ENCODE data around the gene FAF1.
"Not testable (repeated sequence)": the region's sequence is repeated elsewhere in the genome, so short reads cannot be mapped to it uniquely, and the experiment has no call there.

Gene FAF1

DNA sequence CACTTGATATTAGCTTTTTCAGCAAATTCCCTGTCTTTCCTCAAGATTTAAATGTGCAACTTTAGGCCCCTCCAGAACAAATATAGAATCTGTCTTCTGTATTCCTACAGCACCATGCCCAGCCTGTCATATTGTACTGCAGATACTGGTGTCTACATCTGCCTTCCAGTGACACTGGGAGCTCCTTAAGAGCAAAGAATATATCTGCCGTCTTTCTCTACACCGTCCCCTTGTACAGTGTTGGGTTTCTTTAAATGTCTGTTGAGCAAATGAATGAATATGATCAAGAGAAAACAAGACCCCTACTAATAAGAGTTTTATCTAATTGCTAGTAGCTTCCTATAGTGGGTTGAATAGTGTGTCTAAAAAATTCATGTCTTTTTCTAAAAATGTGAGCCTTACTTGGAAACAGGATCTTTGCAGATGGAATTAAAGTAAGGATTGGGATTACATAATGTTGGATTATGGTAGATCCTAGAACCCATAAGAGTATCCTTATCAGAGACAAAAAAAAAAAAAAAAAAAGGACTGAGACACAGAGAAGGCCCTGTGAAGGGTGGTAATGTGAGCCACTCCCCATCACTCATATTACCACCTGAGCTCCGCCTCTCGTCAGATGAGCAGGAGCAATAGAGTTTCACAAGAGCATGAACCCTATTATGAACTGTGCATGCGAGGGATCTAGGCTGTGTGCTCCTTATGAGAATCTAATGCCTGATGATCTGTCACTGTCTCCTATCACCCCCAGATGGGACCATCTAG is 128.6 kb downstream of the FAF1 start:
- no peaks in the 10 kb centered on the region for H3K4me1 ChIP-seq (ENCODE audit: control insufficient read depth, insufficient read depth, low read length)
- H3K36me3 ChIP-seq (ENCODE audit: insufficient read depth, low read length), result no peaks in the 10 kb centered on the region
- no peaks in the 10 kb centered on the region for H3K27me3 ChIP-seq (ENCODE audit: control insufficient read depth, insufficient read depth, low read length)

DNA sequence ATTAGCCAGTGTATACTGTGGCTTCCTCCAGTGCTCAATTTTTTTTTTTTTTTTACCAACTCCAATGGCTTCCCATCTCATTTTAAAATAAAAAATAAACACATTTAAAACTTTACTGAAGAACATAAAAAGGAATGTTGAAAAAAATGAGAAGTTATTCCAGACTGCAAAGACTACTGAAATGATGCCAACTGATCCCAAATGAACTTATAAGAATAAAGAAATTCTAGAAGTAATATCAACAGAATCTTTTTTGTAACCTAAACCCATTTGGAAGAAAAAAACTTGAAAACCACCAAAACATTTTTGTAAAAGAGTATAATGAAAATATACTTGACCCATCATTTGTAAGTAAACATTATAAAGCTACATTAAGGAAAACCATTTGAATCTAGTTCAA is 129.4 kb downstream of the FAF1 start:
- Histone ChIP-seq H3K9me3 (replicated peaks; ENCODE audit: low read length) (no peaks in the 10 kb centered on the region), H3K27me3 (ENCODE audit: control insufficient read depth, insufficient read depth, low read length) (no peaks in the 10 kb centered on the region), H3K4me3 (ENCODE audit: low read length) (no peak overlapping the region)

More for the DNA sequence above, 128.6 kb downstream of the FAF1 start:
- Histone ChIP-seq H3K9ac (ENCODE audit: low read depth, low read length) (no peak overlapping the region), H3K4me3 (ENCODE audit: low read length) (no peak overlapping the region), H3K9me3 (replicated peaks; ENCODE audit: low read length) (no peaks in the 10 kb centered on the region), H3K4me2 (ENCODE audit: low read length) (no peak overlapping the region)

DNA sequence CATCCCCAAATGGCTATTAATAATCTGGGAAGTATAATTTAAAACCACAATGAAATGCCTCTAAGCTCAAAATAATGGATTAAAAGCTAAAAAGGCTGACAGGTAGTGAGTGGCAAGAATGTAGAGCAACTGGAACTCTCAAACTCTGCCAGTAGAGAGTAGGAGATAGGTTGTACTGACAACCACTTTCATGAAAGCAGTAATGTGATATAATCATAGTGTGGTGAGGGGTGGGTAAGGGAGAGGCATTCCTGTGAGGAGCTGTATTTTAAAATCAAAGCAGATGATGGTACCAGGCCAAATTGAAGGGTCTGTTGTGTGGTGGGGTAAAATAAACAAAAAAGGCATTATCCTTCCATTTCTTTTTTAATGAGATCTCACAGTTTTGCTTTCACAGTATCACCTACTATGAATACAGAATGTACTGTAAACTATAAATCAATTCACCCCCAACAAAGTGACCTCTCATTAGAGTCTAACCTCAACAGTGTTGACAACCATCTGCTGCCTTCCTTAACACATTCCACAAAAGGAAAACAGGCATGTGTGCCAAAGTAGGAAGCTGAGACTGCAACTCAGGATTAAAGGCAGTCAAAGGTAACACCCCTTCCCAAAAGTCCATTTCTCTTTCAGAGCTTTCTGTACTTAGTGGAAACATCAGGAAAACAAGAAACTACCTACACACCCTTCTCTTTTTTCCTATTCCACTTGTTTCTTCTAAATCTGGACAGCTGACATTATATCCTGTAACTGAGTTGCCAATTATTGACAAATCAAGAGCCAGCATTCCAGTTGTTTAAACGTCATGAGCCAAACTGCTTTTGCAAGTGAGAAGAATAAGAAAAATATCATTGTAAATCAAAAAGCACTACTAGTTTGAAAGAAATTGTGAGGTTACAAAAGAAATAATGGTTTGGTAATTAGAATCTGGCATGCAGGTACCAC is 130.8 kb downstream of the FAF1 start:
- H3K36me3 ChIP-seq (ENCODE audit: insufficient read depth, low read length), result no peaks in the 10 kb centered on the region
- H3K4me3 ChIP-seq (ENCODE audit: low read length), result no peak overlapping the region
- H3K4me2 ChIP-seq (ENCODE audit: low read length), result no peak overlapping the region
- H3K27me3 ChIP-seq (ENCODE audit: control insufficient read depth, insufficient read depth, low read length), result no peaks in the 10 kb centered on the region
- H3K9ac ChIP-seq (ENCODE audit: low read depth, low read length), result no peak overlapping the region
- no peaks in the 10 kb centered on the region for H3K4me1 ChIP-seq (ENCODE audit: control insufficient read depth, insufficient read depth, low read length)
- no peaks in the 10 kb centered on the region for H3K9me3 ChIP-seq (replicated peaks; ENCODE audit: low read length)

More for the DNA sequence above, 129.4 kb downstream of the FAF1 start:
- Histone ChIP-seq H3K9ac (ENCODE audit: low read depth, low read length) (no peak overlapping the region), H3K4me2 (ENCODE audit: low read length) (no peak overlapping the region), H3K36me3 (ENCODE audit: insufficient read depth, low read length) (no peaks in the 10 kb centered on the region), H3K4me1 (ENCODE audit: control insufficient read depth, insufficient read depth, low read length) (no peaks in the 10 kb centered on the region)

DNA sequence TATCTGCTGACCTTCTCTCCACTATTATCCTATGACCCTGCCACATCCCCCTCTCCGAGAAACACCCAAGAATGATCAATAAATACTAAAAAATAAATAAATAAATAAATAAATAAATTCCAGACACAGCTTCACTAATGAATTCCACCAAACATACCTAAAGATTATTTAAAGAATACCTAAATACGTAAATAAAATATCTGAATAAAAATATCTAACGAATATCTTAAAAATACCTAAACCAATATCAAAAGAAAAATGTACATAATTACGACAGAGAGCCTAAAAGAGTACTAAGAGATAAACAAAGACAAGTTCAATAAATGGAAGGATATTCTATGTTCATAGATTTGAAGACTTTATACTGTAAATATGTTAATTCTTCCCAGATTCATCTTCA is 132.5 kb downstream of the FAF1 start:
- H3K4me2 ChIP-seq (ENCODE audit: low read length), result no peak overlapping the region
- H3K4me1 ChIP-seq (ENCODE audit: control insufficient read depth, insufficient read depth, low read length), result no peaks in the 10 kb centered on the region
- no peak overlapping the region for H3K4me3 ChIP-seq (ENCODE audit: low read length)
- no peaks in the 10 kb centered on the region for H3K36me3 ChIP-seq (ENCODE audit: insufficient read depth, low read length)
- no peaks in the 10 kb centered on the region for H3K9me3 ChIP-seq (replicated peaks; ENCODE audit: low read length)
- H3K27me3 ChIP-seq (ENCODE audit: control insufficient read depth, insufficient read depth, low read length), result no peaks in the 10 kb centered on the region
- H3K9ac ChIP-seq (ENCODE audit: low read depth, low read length), result no peak overlapping the region

DNA sequence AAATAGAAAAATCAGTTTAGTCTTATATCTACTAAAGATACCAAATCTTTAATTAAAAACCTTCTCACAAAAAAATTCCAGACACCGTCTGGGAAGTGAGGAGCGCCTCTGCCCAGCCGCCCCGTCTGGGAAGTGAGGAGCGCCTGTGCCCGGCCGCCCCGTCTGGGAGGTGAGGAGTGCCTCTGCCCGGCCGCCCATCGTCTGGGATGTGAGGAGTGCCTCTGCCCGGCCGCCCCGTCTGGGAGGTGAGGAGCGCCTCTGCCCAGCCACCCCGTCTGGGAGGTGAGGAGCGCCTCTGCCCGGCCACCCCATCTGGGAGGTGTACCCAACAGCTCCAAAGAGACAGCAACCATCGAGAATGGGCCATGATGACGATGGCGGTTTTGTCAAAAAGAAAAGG is 133.3 kb downstream of the FAF1 start:
- not testable (repeated sequence) for H3K4me2 ChIP-seq (ENCODE audit: low read length); H3K27me3 ChIP-seq (ENCODE audit: control insufficient read depth, insufficient read depth, low read length); H3K9ac ChIP-seq (ENCODE audit: low read depth, low read length); H3K4me3 ChIP-seq (ENCODE audit: low read length); H3K9me3 ChIP-seq (replicated peaks; ENCODE audit: low read length); H3K36me3 ChIP-seq (ENCODE audit: insufficient read depth, low read length); H3K4me1 ChIP-seq (ENCODE audit: control insufficient read depth, insufficient read depth, low read length)

DNA sequence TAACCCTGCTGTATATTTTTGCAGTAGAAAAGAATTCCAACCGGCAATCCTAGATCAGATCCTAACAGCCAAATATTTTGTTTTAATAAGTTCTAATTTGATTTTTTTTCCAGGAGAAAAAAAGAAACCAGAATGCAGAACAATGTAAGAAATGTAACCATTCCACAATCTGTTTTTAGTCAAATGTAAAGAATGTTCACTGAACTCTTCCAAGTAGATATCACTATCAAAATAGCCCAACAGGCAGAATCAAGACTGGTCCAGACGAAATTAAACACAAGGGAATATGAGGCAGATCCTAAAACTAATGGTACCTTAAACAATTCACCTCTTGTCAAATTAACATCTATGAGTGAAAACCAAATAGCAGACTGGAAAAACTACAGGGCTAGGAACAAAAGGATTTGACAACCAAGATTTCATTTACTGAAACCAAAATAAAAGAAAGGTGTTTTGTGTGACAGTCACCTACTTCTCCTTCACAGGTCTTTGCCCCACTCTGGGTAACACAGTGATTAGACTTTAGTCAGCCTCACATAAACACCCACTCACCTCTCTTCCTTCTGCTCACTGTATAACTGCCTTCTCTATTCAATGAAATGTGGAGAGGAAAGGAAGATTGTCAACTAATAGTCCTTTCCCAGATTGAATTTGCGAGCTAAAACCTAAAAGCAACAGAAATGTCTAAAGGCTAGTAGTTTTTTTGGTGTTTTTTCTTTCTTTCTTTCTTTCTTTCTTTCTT is 137.9 kb downstream of the FAF1 start:
- H3K4me3 ChIP-seq (ENCODE audit: low read length), result no peak overlapping the region
- no peaks in the 10 kb centered on the region for H3K9me3 ChIP-seq (replicated peaks; ENCODE audit: low read length)
- no peak overlapping the region for H3K9ac ChIP-seq (ENCODE audit: low read depth, low read length)
- H3K4me1 ChIP-seq (ENCODE audit: control insufficient read depth, insufficient read depth, low read length), result no peaks in the 10 kb centered on the region
- no peak overlapping the region for H3K4me2 ChIP-seq (ENCODE audit: low read length)
- no peaks in the 10 kb centered on the region for H3K27me3 ChIP-seq (ENCODE audit: control insufficient read depth, insufficient read depth, low read length)
- no peaks in the 10 kb centered on the region for H3K36me3 ChIP-seq (ENCODE audit: insufficient read depth, low read length)

DNA sequence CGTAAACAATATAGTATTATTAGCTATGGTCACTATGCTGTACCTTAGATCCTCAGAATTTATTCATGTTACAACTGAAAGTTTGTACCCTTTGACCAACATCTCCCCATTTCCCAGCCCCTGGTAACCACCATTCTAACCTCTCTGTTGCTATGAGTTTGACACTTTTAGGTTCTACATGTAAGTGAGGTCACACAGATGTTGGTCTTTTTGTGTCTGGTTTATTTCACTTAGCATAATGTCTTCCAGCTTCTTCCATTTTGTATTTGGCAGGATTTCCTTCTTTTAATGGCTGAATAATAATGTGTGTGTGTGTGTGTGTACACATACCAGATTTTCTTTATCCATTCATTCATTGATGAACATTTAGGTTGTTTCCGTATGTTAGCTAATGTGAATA is 139.5 kb downstream of the FAF1 start:
- Histone ChIP-seq H3K4me1 (ENCODE audit: control insufficient read depth, insufficient read depth, low read length) (no peaks in the 10 kb centered on the region), H3K4me3 (ENCODE audit: low read length) (no peak overlapping the region), H3K9ac (ENCODE audit: low read depth, low read length) (no peak overlapping the region), H3K4me2 (ENCODE audit: low read length) (no peak overlapping the region), H3K27me3 (ENCODE audit: control insufficient read depth, insufficient read depth, low read length) (no peaks in the 10 kb centered on the region), H3K9me3 (replicated peaks; ENCODE audit: low read length) (no peaks in the 10 kb centered on the region), H3K36me3 (ENCODE audit: insufficient read depth, low read length) (no peaks in the 10 kb centered on the region)

DNA sequence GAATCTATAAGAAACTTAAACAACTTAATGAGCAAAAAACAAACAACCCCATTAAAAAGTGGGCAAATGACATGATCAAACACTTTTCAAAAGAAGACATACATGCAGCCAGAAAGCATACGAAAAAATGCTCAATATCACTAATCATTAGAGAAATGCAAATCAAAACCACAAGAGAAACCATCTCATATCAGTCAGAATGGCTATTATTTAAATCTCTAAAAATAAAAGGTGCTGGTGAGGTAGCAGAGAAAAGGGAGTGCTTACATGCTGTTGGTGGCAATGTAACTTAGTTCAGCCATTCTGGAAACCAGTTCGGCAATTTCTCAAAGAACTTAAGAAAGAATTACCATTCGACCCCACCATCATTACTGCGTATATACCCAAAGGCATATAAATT is 147.7 kb downstream of the FAF1 start:
- Histone ChIP-seq H3K27me3 (ENCODE audit: control insufficient read depth, insufficient read depth, low read length) (no peaks in the 10 kb centered on the region), H3K9me3 (replicated peaks; ENCODE audit: low read length) (no peaks in the 10 kb centered on the region), H3K9ac (ENCODE audit: low read depth, low read length) (no peak overlapping the region), H3K4me2 (ENCODE audit: low read length) (no peak overlapping the region), H3K4me1 (ENCODE audit: control insufficient read depth, insufficient read depth, low read length) (no peaks in the 10 kb centered on the region), H3K36me3 (ENCODE audit: insufficient read depth, low read length) (no peaks in the 10 kb centered on the region), H3K4me3 (ENCODE audit: low read length) (no peak overlapping the region)

DNA sequence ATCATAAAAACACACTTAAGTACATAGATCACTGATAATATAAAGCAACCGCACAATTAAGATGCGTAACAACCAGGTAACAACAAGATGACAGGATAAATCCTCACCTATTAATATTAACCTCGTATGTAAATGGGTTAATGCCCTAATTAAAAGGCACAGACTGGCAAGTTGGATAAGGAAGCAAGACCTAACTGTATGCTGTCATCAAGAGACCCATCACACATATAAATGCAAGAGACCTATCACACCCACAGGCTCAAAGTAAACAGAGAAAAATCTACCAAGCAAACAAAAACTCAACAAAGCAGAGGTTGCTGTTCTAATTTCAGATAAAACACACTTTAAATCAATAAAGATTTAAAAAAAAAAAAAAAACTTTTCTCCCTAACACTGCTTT is 151.8 kb downstream of the FAF1 start:
- Histone ChIP-seq H3K9ac (ENCODE audit: low read depth, low read length) (no peak overlapping the region), H3K9me3 (replicated peaks; ENCODE audit: low read length) (no peaks in the 10 kb centered on the region)

DNA sequence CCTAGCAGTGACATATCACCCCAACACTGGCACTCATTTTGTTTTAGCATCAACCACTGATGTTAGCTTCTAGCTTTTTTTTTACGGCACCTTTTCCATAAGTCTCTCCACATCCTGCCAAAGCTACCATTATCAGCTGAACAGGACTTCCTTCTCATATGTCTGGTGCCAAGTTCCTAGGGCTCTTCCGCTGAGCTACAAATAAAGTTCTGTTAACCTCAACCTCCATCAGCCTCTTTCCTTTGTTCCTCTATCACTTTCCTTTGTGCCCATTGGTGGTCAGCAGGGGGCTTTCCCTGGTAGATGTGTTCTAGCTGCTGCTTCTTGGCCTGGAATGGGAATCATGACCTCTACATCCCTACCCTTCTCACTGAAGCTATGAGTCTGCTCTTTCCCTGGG is 163.8 kb downstream of the FAF1 start:
- Histone ChIP-seq H3K4me2 (ENCODE audit: low read length) (no peak overlapping the region), H3K4me1 (ENCODE audit: control insufficient read depth, insufficient read depth, low read length) (no peaks in the 10 kb centered on the region), H3K27me3 (ENCODE audit: control insufficient read depth, insufficient read depth, low read length) (no peaks in the 10 kb centered on the region), H3K4me3 (ENCODE audit: low read length) (no peak overlapping the region), H3K36me3 (ENCODE audit: insufficient read depth, low read length) (no peaks in the 10 kb centered on the region), H3K9me3 (replicated peaks; ENCODE audit: low read length) (no peaks in the 10 kb centered on the region), H3K9ac (ENCODE audit: low read depth, low read length) (no peak overlapping the region)

More for the DNA sequence above, 151.8 kb downstream of the FAF1 start:
- Histone ChIP-seq H3K4me1 (ENCODE audit: control insufficient read depth, insufficient read depth, low read length) (peaks cover 6% of the 10 kb centered on the region), H3K4me2 (ENCODE audit: low read length) (no peak overlapping the region), H3K27me3 (ENCODE audit: control insufficient read depth, insufficient read depth, low read length) (no peaks in the 10 kb centered on the region), H3K36me3 (ENCODE audit: insufficient read depth, low read length) (no peaks in the 10 kb centered on the region), H3K4me3 (ENCODE audit: low read length) (no peak overlapping the region)

DNA sequence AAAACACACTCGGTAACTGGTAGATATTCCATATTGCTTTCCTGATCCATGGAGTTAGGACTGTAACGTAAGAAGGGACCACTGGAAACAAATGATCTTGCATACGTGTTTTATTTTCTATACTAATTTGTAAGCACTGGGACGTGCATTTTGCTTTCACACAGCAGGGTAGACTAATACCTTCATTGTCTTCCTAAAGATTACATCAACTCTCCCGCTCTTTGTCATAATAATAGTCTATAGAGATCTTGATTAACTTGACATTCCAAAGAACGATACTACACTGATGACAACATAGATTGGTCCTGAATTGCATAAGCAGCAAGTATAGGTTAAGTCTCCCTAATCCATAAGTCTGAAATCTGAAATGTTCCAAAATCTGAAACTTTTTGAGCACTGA is 166.5 kb downstream of the FAF1 start:
- Histone ChIP-seq H3K4me2 (ENCODE audit: low read length) (no peak overlapping the region), H3K4me1 (ENCODE audit: control insufficient read depth, insufficient read depth, low read length) (no peaks in the 10 kb centered on the region), H3K27me3 (ENCODE audit: control insufficient read depth, insufficient read depth, low read length) (no peaks in the 10 kb centered on the region), H3K4me3 (ENCODE audit: low read length) (no peak overlapping the region), H3K36me3 (ENCODE audit: insufficient read depth, low read length) (no peaks in the 10 kb centered on the region), H3K9ac (ENCODE audit: low read depth, low read length) (no peak overlapping the region), H3K9me3 (replicated peaks; ENCODE audit: low read length) (no peaks in the 10 kb centered on the region)
